ENCODE measurements around the gene PHF23. TPM values are rescaled to one million over a fixed set of nuclear protein-coding genes. Genes with fewer than 3 reads are reported as not detected.
A peak's percentile ranks its signal among the peaks of the same experiment; 100 is the strongest.

PHF23 gene
- total and polyA plus RNA-seq, 9 of the 15 experiments (the other 6 are each of a cell fraction or from before 2014, with no cell fraction given): 7.4 to 87.5 (median 33.7) TPM

DNA sequence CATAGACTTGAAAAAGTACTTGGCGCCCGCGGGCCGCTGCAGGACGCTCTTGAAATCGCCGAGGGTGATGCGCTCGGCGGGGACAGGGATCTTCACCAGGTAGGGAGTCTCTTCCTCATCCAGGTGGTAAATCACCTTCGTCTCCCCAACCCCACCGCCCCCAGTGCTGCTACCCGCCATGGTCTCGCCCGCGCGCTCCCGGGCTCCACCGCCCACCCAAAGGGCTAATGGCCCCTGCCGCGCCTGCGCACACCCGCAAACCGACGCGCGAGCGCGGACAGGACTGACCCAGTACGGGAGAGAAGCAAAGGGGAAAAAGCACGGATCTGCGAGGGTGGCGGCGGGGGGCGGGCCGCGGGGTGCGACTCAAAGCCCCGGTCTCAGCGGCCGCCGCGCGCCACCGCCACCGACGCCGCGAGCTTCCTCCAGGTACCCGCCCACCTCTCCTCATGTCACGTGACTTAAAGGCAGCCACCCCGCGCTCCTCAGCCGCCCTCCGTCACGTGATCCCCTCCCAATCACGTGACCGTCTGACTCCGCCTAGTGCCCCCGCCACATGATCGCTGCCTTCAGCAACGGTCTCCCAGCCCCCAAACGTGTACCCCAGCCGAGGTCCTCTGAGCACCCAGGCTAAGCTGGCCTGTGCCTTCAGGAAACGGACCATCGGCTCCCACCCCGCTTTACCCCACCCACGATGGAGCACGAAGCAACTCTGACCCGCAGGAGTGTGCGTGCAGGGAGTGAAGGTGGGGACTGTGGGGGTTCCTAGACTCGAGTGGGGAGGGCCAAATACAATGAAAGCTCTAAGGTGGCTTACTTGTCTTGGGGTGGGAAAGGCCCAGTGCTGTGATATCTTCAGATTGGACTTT, 4.9 kb downstream of the PHF23 start, which contains the start of gene DVL2:
DVL2 (minus strand) TSS at position 435 of the 869 bp plus-strand sequence; CDS start at position 180, 255 bp downstream.
- BruUV-seq (replicated peaks): TSS peak; percentile 19
- ChIA-PET CTCF (ENCODE audit: low intra/inter-chr PET ratio) (no interaction called here), POLR2A (interaction anchor here (0.6 to 6.6 kb wide), 5 partner anchors 8 to 647 kb away, joined by 3 to 73 read pairs (median 4); partner anchors contain the start of genes ACADVL, DLG4 and GABARAP)
- peaks cover 87% of the 10 kb centered on the region for H3K79me2 ChIP-seq (ENCODE audit: control insufficient read depth, insufficient read depth, low read length)
- peak within 1 kb of the TSS; percentile 73 for H3K4me3 ChIP-seq
- ATAC-seq (peak; percentile 67), DNase-seq (ENCODE audit: extremely low read depth in 1 of 4, low spot score in 3 of 4) (peak; percentile 77 to 93 (median 86)), FAIRE-seq (peak; percentile 85)
- H3K27me3 ChIP-seq (ENCODE audit: control insufficient read depth in 2 of 2, insufficient read depth in 2 of 2, low read length in 2 of 2): no peaks in the 10 kb centered on the region
- intact Hi-C loops (cut with micrococcal nuclease): no loop called here
- H3K9ac ChIP-seq (ENCODE audit: insufficient read depth in 1 of 2, low read depth in 2 of 2, low read length in 2 of 2): peak within 1 kb of the TSS; percentile 95 to 97
- H2AFZ ChIP-seq (ENCODE audit: low read depth, low read length): peak within 1 kb of the TSS; percentile 70; the same call in 1 of the 2 replicates
- peak within 1 kb of the TSS; percentile 91 for H3K4me2 ChIP-seq (ENCODE audit: insufficient read depth, low read length)
- in situ Hi-C loops (cut with MboI): no loop called here
- 3% methylated on average over 30 of the region's 72 CpGs for WGBS (ENCODE audit: insufficient coverage, low coverage, missing lambda C conversion rate)
- H3K9me1 ChIP-seq (ENCODE audit: control insufficient read depth, insufficient read depth, low read length): peaks cover 4% of the 10 kb centered on the region
- H3K36me3 ChIP-seq (ENCODE audit: control insufficient read depth, insufficient read depth, low read length): peaks cover 54% of the 10 kb centered on the region; the same call in 2 of the 3 replicates
- peaks cover 28 to 31% of the 10 kb centered on the region in 2 experiments; a peak in 4 of 5 replicates for H3K4me1 ChIP-seq (replicated peaks in 1 of 2; ENCODE audit: control insufficient read depth in 2 of 2, insufficient read depth in 2 of 2, low read length in 2 of 2)
- peaks cover 12% of the 10 kb centered on the region for H4K20me1 ChIP-seq (replicated peaks; ENCODE audit: control insufficient read depth, insufficient read depth, low read length)
- peak within 1 kb of the TSS; percentile 89 for H3K27ac ChIP-seq (ENCODE audit: extremely low read depth, low read depth, low read length)
- no peaks in the 10 kb centered on the region for H3K9me3 ChIP-seq (replicated peaks; ENCODE audit: control insufficient read depth, insufficient read depth, low read depth, low read length)
- TF ChIP-seq, protein P1, sequence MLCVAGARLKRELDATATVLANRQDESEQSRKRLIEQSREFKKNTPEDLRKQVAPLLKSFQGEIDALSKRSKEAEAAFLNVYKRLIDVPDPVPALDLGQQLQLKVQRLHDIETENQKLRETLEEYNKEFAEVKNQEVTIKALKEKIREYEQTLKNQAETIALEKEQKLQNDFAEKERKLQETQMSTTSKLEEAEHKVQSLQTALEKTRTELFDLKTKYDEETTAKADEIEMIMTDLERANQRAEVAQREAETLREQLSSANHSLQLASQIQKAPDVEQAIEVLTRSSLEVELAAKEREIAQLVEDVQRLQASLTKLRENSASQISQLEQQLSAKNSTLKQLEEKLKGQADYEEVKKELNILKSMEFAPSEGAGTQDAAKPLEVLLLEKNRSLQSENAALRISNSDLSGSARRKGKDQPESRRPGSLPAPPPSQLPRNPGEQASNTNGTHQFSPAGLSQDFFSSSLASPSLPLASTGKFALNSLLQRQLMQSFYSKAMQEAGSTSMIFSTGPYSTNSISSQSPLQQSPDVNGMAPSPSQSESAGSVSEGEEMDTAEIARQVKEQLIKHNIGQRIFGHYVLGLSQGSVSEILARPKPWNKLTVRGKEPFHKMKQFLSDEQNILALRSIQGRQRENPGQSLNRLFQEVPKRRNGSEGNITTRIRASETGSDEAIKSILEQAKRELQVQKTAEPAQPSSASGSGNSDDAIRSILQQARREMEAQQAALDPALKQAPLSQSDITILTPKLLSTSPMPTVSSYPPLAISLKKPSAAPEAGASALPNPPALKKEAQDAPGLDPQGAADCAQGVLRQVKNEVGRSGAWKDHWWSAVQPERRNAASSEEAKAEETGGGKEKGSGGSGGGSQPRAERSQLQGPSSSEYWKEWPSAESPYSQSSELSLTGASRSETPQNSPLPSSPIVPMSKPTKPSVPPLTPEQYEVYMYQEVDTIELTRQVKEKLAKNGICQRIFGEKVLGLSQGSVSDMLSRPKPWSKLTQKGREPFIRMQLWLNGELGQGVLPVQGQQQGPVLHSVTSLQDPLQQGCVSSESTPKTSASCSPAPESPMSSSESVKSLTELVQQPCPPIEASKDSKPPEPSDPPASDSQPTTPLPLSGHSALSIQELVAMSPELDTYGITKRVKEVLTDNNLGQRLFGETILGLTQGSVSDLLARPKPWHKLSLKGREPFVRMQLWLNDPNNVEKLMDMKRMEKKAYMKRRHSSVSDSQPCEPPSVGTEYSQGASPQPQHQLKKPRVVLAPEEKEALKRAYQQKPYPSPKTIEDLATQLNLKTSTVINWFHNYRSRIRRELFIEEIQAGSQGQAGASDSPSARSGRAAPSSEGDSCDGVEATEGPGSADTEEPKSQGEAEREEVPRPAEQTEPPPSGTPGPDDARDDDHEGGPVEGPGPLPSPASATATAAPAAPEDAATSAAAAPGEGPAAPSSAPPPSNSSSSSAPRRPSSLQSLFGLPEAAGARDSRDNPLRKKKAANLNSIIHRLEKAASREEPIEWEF (CRISPR knock-in tag; IDR thresholded peaks at IDR 0.05): no peak
- peak; percentile 76 for TF ChIP-seq POLR2AphosphoS5 (IDR thresholded peaks at IDR 0.05; ENCODE audit: control insufficient read depth, insufficient read depth, low read depth, low read length)
- peak; percentile 88 for TF ChIP-seq RBM22 (IDR thresholded peaks at IDR 0.05; ENCODE audit: low read depth, low read length, poor library complexity, severe bottlenecking)
- TF ChIP-seq RFX1 (IDR thresholded peaks at IDR 0.05): no peak
- TF ChIP-seq, protein P2, sequence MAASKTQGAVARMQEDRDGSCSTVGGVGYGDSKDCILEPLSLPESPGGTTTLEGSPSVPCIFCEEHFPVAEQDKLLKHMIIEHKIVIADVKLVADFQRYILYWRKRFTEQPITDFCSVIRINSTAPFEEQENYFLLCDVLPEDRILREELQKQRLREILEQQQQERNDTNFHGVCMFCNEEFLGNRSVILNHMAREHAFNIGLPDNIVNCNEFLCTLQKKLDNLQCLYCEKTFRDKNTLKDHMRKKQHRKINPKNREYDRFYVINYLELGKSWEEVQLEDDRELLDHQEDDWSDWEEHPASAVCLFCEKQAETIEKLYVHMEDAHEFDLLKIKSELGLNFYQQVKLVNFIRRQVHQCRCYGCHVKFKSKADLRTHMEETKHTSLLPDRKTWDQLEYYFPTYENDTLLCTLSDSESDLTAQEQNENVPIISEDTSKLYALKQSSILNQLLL (CRISPR knock-in tag; IDR thresholded peaks at IDR 0.05; ENCODE audit: borderline replicate concordance): no peak
- TF ChIP-seq, protein P3, sequence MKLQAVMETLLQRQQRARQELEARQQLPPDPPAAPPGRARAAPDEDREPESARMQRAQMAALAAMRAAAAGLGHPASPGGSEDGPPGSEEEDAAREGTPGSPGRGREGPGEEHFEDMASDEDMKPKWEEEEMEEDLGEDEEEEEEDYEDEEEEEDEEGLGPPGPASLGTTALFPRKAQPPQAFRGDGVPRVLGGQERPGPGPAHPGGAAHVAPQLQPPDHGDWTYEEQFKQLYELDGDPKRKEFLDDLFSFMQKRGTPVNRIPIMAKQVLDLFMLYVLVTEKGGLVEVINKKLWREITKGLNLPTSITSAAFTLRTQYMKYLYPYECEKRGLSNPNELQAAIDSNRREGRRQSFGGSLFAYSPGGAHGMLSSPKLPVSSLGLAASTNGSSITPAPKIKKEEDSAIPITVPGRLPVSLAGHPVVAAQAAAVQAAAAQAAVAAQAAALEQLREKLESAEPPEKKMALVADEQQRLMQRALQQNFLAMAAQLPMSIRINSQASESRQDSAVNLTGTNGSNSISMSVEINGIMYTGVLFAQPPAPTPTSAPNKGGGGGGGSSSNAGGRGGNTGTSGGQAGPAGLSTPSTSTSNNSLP (IDR thresholded peaks at IDR 0.05; ENCODE audit: borderline replicate concordance, low read depth, low read length): no peak
- TF ChIP-seq KLF10 (CRISPR knock-in tag; IDR thresholded peaks at IDR 0.05): peak; percentile 75; the same call in 1 of the 2 replicates
- TF ChIP-seq ZNF707 (CRISPR knock-in tag; conservative IDR thresholded peaks at IDR 0.05): no peak
- no peak for TF ChIP-seq SRSF7 (optimal IDR thresholded peaks at IDR 0.05; ENCODE audit: low read depth, low read length)
- no peak for TF ChIP-seq PTBP1 (IDR thresholded peaks at IDR 0.05; ENCODE audit: low read depth, low read length)
- no peak for TF ChIP-seq SMARCA4 (IDR thresholded peaks at IDR 0.05)
- TF ChIP-seq STAT5A (IDR thresholded peaks at IDR 0.05; ENCODE audit: borderline replicate concordance, low read length): no peak
- TF ChIP-seq ZNF282 (CRISPR knock-in tag; IDR thresholded peaks at IDR 0.05): no peak

Data from K562 (cell line).